ENCODE data around the gene ACER3. TPM values are rescaled to one million over a fixed set of nuclear protein-coding genes. Genes with fewer than 3 reads are reported as not detected.

The ACER3 gene
- total and polyA plus RNA-seq, 2 of the 4 experiments (the other 2 are of a cell fraction): 3.5 to 10.0 TPM

DNA sequence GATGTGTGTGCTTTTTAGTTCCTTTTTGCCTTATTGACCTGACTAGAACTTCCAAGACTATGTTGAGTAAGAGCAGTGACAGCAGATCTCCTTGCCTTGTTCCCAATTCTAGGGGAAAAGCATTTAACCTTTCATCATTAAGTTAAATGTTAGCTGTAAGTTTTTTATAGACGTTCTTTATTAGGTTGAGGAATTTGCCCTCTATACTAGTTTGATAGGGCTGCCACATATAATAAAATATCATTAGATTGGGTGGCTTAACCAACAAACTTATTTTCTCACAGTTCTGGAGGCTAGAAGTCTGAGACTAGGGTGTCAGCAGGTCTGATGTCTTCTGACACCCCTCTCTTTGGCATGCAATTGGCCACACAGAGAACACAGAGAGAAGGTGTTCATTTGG is 140.9 kb downstream of the ACER3 start:
- no peak overlapping the region for H3K9ac ChIP-seq (ENCODE audit: low read depth, low read length)
- H3K4ac ChIP-seq (ENCODE audit: low read depth, low read length): no peak overlapping the region
- H3K18ac ChIP-seq (ENCODE audit: low read depth, low read length): no peak overlapping the region
- in situ Hi-C loops (cut with MboI; ENCODE audit: low sequenced_read_pairs): no loop called here
- TF ChIP-seq MXI1 (IDR thresholded peaks at IDR 0.05; ENCODE audit: borderline replicate concordance, low read depth, low read length) (no peak), CEBPB (IDR thresholded peaks at IDR 0.05; ENCODE audit: low read depth, low read length) (no peak), MAZ (IDR thresholded peaks at IDR 0.05; ENCODE audit: borderline replicate concordance, low read depth, low read length) (no peak), CHD1 (IDR thresholded peaks at IDR 0.05; ENCODE audit: low read depth, low read length) (no peak), NFE2L2 (IDR thresholded peaks at IDR 0.05; ENCODE audit: low read depth, low read length) (no peak), BHLHE40 (IDR thresholded peaks at IDR 0.05; ENCODE audit: low read depth, low read length) (no peak), RFX5 (IDR thresholded peaks at IDR 0.05; ENCODE audit: low read depth, low read length) (no peak), SMC3 (IDR thresholded peaks at IDR 0.05; ENCODE audit: low read depth, low read length) (no peak), RAD21 (IDR thresholded peaks at IDR 0.05; ENCODE audit: low read length) (no peak)
- TF ChIP-seq, protein P1, sequence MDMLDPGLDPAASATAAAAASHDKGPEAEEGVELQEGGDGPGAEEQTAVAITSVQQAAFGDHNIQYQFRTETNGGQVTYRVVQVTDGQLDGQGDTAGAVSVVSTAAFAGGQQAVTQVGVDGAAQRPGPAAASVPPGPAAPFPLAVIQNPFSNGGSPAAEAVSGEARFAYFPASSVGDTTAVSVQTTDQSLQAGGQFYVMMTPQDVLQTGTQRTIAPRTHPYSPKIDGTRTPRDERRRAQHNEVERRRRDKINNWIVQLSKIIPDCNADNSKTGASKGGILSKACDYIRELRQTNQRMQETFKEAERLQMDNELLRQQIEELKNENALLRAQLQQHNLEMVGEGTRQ (IDR thresholded peaks at IDR 0.05; ENCODE audit: low read depth, low read length): no peak
- H2BK120ac ChIP-seq (ENCODE audit: low read depth, low read length): no peak overlapping the region
- BruUV-seq (replicated peaks): no TSS peak
- WGBS, 2 experiments (ENCODE audit: extremely low coverage in 2 of 2, insufficient read length in 1 of 2): no CpG with 5 or more reads among the region's 1 CpG
- no peak overlapping the region for H3K14ac ChIP-seq (replicated peaks; ENCODE audit: low read depth, low read length)
- ATAC-seq (ENCODE audit: low read depth) (no peak), DNase-seq (no peak)
- no peak overlapping the region for H3K4me3 ChIP-seq (ENCODE audit: insufficient read depth, low read depth, low read length)
- no peak overlapping the region for H2AK9ac ChIP-seq (replicated peaks; ENCODE audit: low read depth, low read length, poor library complexity)
- no peaks in the 10 kb centered on the region for H4K20me1 ChIP-seq (ENCODE audit: insufficient read depth, low read length)
- H3K36me3 ChIP-seq (ENCODE audit: control insufficient read depth, insufficient read depth, low read length): no peaks in the 10 kb centered on the region
- H3K79me1 ChIP-seq (ENCODE audit: low read depth in 1 of 2, low read length in 2 of 2): no peaks in the 10 kb centered on the region
- no peak overlapping the region for H4K5ac ChIP-seq (ENCODE audit: low read depth, low read length)
- no peak overlapping the region for H2BK5ac ChIP-seq (ENCODE audit: low read depth, low read length, poor library complexity, severe bottlenecking)
- H4K91ac ChIP-seq (ENCODE audit: insufficient read depth, low read depth, low read length): no peak overlapping the region
- H3K27ac ChIP-seq (ENCODE audit: insufficient read depth, low read length): no peak overlapping the region
- H4K8ac ChIP-seq (ENCODE audit: low read depth in 2 of 2, low read length in 2 of 2): no peak overlapping the region
- ChIA-PET POLR2A (ENCODE audit: unreplicated experiment) (no interaction called here), CTCF (no interaction called here)
- H3K56ac ChIP-seq (ENCODE audit: extremely low read depth, insufficient read depth, low read length): no peak overlapping the region
- no peak overlapping the region for H3K4me2 ChIP-seq (ENCODE audit: low read depth, low read length)
- H2BK15ac ChIP-seq (ENCODE audit: low read depth, low read length): no peak overlapping the region
- no peak overlapping the region for H3K23ac ChIP-seq (ENCODE audit: low read depth, low read length)
- H2AK5ac ChIP-seq (ENCODE audit: low read depth, low read length): no peak overlapping the region
- no peak overlapping the region for H2AFZ ChIP-seq (replicated peaks; ENCODE audit: low read length, poor library complexity)
- H3K4me1 ChIP-seq (ENCODE audit: control insufficient read depth, insufficient read depth, low read length): no peaks in the 10 kb centered on the region
- dilution Hi-C loops (cut with HindIII; ENCODE audit: low sequenced_read_pairs, unreplicated experiment): no loop called here
- no peaks in the 10 kb centered on the region for H3K27me3 ChIP-seq (ENCODE audit: control insufficient read depth, insufficient read depth, low read length)
- no peak overlapping the region for H2BK20ac ChIP-seq (ENCODE audit: low read depth, low read length)
- H3K9me3 ChIP-seq (ENCODE audit: control insufficient read depth, insufficient read depth, low read length): no peaks in the 10 kb centered on the region
- intact Hi-C loops (cut with micrococcal nuclease): no loop called here
- no peaks in the 10 kb centered on the region for H3K9me1 ChIP-seq (ENCODE audit: insufficient read depth, low read length)
